ENCODE data around the gene AMN.

DNA sequence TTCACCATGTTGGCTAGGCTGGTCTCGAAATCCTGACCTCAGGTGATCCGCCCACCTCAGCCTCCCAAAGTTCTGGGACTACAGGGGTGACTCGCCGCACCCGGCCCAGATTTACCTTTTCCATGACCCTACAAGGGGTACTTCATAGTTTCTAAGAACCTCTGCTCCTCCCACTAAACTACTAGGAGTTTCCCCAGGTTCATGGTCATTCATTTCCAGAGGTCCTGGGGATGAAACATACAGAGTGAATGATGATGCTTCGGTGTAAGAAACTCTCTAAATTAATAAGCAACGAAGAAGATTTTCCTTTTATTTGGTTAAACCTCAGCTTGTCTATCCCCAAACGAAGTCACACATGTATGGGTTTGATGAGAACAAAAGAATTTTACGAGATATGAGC lies 56.9 kb downstream of the AMN start:
- no peak for TF ChIP-seq CREB1 (CRISPR knock-in tag; IDR thresholded peaks at IDR 0.05; ENCODE audit: low read depth)
- no peak for TF ChIP-seq EZH2 (IDR thresholded peaks at IDR 0.05; ENCODE audit: low read depth, unreplicated experiment)
- TF ChIP-seq, protein P1, sequence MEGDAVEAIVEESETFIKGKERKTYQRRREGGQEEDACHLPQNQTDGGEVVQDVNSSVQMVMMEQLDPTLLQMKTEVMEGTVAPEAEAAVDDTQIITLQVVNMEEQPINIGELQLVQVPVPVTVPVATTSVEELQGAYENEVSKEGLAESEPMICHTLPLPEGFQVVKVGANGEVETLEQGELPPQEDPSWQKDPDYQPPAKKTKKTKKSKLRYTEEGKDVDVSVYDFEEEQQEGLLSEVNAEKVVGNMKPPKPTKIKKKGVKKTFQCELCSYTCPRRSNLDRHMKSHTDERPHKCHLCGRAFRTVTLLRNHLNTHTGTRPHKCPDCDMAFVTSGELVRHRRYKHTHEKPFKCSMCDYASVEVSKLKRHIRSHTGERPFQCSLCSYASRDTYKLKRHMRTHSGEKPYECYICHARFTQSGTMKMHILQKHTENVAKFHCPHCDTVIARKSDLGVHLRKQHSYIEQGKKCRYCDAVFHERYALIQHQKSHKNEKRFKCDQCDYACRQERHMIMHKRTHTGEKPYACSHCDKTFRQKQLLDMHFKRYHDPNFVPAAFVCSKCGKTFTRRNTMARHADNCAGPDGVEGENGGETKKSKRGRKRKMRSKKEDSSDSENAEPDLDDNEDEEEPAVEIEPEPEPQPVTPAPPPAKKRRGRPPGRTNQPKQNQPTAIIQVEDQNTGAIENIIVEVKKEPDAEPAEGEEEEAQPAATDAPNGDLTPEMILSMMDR (conservative IDR thresholded peaks at IDR 0.05; ENCODE audit: low read depth in 2 of 2) = no peak
- TF ChIP-seq, protein P2, sequence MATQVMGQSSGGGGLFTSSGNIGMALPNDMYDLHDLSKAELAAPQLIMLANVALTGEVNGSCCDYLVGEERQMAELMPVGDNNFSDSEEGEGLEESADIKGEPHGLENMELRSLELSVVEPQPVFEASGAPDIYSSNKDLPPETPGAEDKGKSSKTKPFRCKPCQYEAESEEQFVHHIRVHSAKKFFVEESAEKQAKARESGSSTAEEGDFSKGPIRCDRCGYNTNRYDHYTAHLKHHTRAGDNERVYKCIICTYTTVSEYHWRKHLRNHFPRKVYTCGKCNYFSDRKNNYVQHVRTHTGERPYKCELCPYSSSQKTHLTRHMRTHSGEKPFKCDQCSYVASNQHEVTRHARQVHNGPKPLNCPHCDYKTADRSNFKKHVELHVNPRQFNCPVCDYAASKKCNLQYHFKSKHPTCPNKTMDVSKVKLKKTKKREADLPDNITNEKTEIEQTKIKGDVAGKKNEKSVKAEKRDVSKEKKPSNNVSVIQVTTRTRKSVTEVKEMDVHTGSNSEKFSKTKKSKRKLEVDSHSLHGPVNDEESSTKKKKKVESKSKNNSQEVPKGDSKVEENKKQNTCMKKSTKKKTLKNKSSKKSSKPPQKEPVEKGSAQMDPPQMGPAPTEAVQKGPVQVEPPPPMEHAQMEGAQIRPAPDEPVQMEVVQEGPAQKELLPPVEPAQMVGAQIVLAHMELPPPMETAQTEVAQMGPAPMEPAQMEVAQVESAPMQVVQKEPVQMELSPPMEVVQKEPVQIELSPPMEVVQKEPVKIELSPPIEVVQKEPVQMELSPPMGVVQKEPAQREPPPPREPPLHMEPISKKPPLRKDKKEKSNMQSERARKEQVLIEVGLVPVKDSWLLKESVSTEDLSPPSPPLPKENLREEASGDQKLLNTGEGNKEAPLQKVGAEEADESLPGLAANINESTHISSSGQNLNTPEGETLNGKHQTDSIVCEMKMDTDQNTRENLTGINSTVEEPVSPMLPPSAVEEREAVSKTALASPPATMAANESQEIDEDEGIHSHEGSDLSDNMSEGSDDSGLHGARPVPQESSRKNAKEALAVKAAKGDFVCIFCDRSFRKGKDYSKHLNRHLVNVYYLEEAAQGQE (IDR thresholded peaks at IDR 0.05; ENCODE audit: unreplicated experiment) = no peak
- no peak for TF ChIP-seq ZNF114 (CRISPR knock-in tag; IDR thresholded peaks at IDR 0.05)
- TF ChIP-seq POLR2AphosphoS5 (IDR thresholded peaks at IDR 0.05; ENCODE audit: low read depth) = no peak
- no peak for TF ChIP-seq STAT1 (IDR thresholded peaks at IDR 0.05; ENCODE audit: unreplicated experiment)
- TF ChIP-seq JUNB (IDR thresholded peaks at IDR 0.05; ENCODE audit: unreplicated experiment) = no peak

All from GM23338 (cell line).